CD8-positive, alpha-beta memory T cell (primary cell): ENCODE results near the gene DSCAML1. TPM values are rescaled to one million over a fixed set of nuclear protein-coding genes. Genes with fewer than 3 reads are reported as not detected.
"Not testable (repeated sequence)": the region's sequence is repeated elsewhere in the genome, so short reads cannot be mapped to it uniquely, and the experiment has no call there.

Experiments
- CTCF ChIA-PET: fragments of 350-600 bp; sonication (Branson Sonifier 250); formaldehyde crosslinking; loops from one replicate; lab custom pipeline; 2021; ENCODE audit warnings: antibody characterized with exemption; lab: Charles Lee
- POLR2A ChIA-PET: fragments of 350-600 bp; sonication (Branson Sonifier 250); formaldehyde crosslinking; loops from one replicate; lab custom pipeline; 2021; ENCODE audit warnings: antibody characterized with exemption; lab: Charles Lee
- DNase-seq, 5 donors: peaks; one replicate each; pipeline versions ENCODE4 v3.0.0 to v3.0.0-alpha.2; 2020 to 2022; ENCODE audit warnings: mixed read lengths in 1 of 5
- H3K27ac ChIP-seq: one replicate; pipeline ENCODE4 v1.7.0; 2013; ENCODE audit warnings: low read depth, mild to moderate bottlenecking, low read length, moderate library complexity
- H3K27me3 ChIP-seq: 2 replicates; pipeline ENCODE4 v1.7.0; 2013; ENCODE audit warnings: low read length, mild to moderate bottlenecking; ENCODE audit not compliant: insufficient read depth, poor library complexity, severe bottlenecking
- H3K36me3 ChIP-seq: 2 replicates; pipeline ENCODE4 v1.7.0; 2013; ENCODE audit warnings: mild to moderate bottlenecking, low read length, moderate library complexity; ENCODE audit not compliant: insufficient read depth
- H3K4me1 ChIP-seq: 2 replicates; pipeline ENCODE4 v1.7.0; 2013; ENCODE audit warnings: mild to moderate bottlenecking, low read length, moderate library complexity; ENCODE audit not compliant: insufficient read depth
- H3K4me3 ChIP-seq: 2 replicates; pipeline ENCODE4 v1.7.0; 2013; ENCODE audit warnings: mild to moderate bottlenecking, low read length
- H3K9me3 ChIP-seq: 2 replicates; pipeline ENCODE4 v1.7.0; 2013; ENCODE audit warnings: mild to moderate bottlenecking, low read length
- H3K27ac Mint-ChIP-seq, 8 donors: one replicate each; pipeline ENCODE4 v1.8.0; 2020 to 2021; ENCODE audit warnings: mixed read lengths in 8 of 8, mild to moderate bottlenecking in 6 of 8, inconsistent platforms in 3 of 8, moderate library complexity in 3 of 8
- H3K27me3 Mint-ChIP-seq, 2 donors: one replicate each; pipeline ENCODE4 v1.8.0; 2020 to 2021; ENCODE audit warnings: mixed read lengths in 2 of 2, mild to moderate bottlenecking in 1 of 2, moderate library complexity in 1 of 2
- H3K36me3 Mint-ChIP-seq, 3 donors: one replicate each; pipeline ENCODE4 v1.8.0; 2020 to 2021; ENCODE audit warnings: mixed read lengths in 3 of 3, inconsistent platforms in 1 of 3, mild to moderate bottlenecking in 1 of 3
- H3K4me1 Mint-ChIP-seq, 3 donors: one replicate each; pipeline ENCODE4 v1.8.0; 2020 to 2021; ENCODE audit warnings: mixed read lengths in 3 of 3, inconsistent platforms in 1 of 3, mild to moderate bottlenecking in 1 of 3
- H3K4me3 Mint-ChIP-seq, 7 donors: one replicate each; pipeline ENCODE4 v1.8.0; 2020 to 2021; ENCODE audit warnings: mixed read lengths in 7 of 7, mild to moderate bottlenecking in 6 of 7, moderate library complexity in 4 of 7, inconsistent platforms in 2 of 7
- H3K9me3 Mint-ChIP-seq, 5 donors: one replicate each; pipeline ENCODE4 v1.8.0; 2020 to 2022; ENCODE audit warnings: mixed read lengths in 5 of 5, mild to moderate bottlenecking in 3 of 5, moderate library complexity in 2 of 5, inconsistent platforms in 1 of 5
- polyA plus RNA-seq: library from polyadenylated mRNA; unstranded; fragments of 300-500 nt; fragmentation: Illumina TruSeq; gene quantifications from one replicate; pipeline ENCODE4 v1.2.3, GENCODE V29; 2021
- total RNA-seq, 2 experiments: library from RNA; stranded (reverse); gene quantifications; one replicate each; pipeline ENCODE4 v1.2.3, GENCODE V29; 2021

Gene DSCAML1
- total and polyA plus RNA-seq, 3 experiments from 2014 or later, result 0.48 to 0.91 TPM; not detected in 1

GRCh38 chr11:117410238-117410637 is 386.8 kb downstream of the DSCAML1 start:
- H3K27me3 ChIP-seq, result no peaks in the 10 kb centered on the region
- peaks cover 5% of the 10 kb centered on the region for H3K36me3 ChIP-seq
- Mint-ChIP-seq H3K4me1 (no peaks in the 10 kb centered on the region), H3K27me3 (no peaks in the 10 kb centered on the region), H3K9me3 (peaks cover 0 to 10% (median 7%) of the 10 kb centered on the region in 5 donors), H3K4me3 (no peak overlapping the region), H3K27ac (no peak overlapping the region), H3K36me3 (peaks cover 22 to 64% (median 30%) of the 10 kb centered on the region in 3 donors)
- no peaks in the 10 kb centered on the region for H3K9me3 ChIP-seq
- POLR2A ChIA-PET, result no interaction called here
- H3K4me1 ChIP-seq, result no peaks in the 10 kb centered on the region
- CTCF ChIA-PET, result interaction anchor here (1.7 to 6.6 kb wide), 2 partner anchors 16 kb away, joined by 4 to 29 read pairs; no protein-coding TSS in a partner anchor
- no peak overlapping the region for H3K27ac ChIP-seq
- DNase-seq, result no peak
- H3K4me3 ChIP-seq, result no peak overlapping the region

DNA sequence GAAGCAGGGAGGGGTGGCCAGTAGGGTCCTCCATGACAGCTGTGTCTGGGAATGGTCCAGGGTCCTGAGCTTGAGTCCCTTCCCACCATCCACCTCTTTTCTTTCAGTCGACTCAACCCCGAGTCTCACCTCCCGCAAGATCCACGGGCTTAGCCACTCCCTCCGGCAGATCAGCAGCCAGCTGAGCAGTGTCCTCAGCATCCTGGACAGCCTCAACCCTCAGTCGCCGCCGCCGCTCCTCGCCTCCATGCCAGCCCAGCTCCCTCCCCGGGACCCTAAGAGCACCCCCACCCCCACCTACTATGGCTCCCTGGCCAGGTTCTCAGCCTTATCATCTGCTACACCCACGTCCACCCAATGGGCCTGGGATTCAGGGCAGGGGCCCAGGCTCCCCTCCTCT is 387.5 kb downstream of the DSCAML1 start:
- Mint-ChIP-seq H3K36me3 (peaks cover 27 to 71% (median 32%) of the 10 kb centered on the region in 3 donors), H3K27ac (no peak overlapping the region), H3K27me3 (no peaks in the 10 kb centered on the region), H3K4me3 (no peak overlapping the region), H3K4me1 (no peaks in the 10 kb centered on the region), H3K9me3 (peaks cover 0 to 13% (median 7%) of the 10 kb centered on the region in 5 donors)
- Histone ChIP-seq H3K4me1 (no peaks in the 10 kb centered on the region), H3K9me3 (no peaks in the 10 kb centered on the region), H3K27me3 (no peaks in the 10 kb centered on the region), H3K27ac (no peak overlapping the region), H3K36me3 (peaks cover 5% of the 10 kb centered on the region), H3K4me3 (no peak overlapping the region)
- ChIA-PET POLR2A (no interaction called here), CTCF (interaction anchor here (1.7 kb wide), 1 partner anchor 17 kb away, joined by 4 read pairs; no protein-coding TSS in a partner anchor)
- DNase-seq, result no peak

GRCh38 chr11:117408356-117408755 is 388.7 kb downstream of the DSCAML1 start:
- Mint-ChIP-seq H3K27ac (no peak overlapping the region), H3K9me3 (peaks cover 0 to 13% (median 7%) of the 10 kb centered on the region in 5 donors), H3K27me3 (no peaks in the 10 kb centered on the region), H3K36me3 (peaks cover 38 to 83% (median 38%) of the 10 kb centered on the region in 3 donors), H3K4me3 (no peak overlapping the region), H3K4me1 (no peaks in the 10 kb centered on the region)
- H3K27ac ChIP-seq, result no peak overlapping the region
- no peaks in the 10 kb centered on the region for H3K4me1 ChIP-seq
- no peaks in the 10 kb centered on the region for H3K9me3 ChIP-seq
- no peak for DNase-seq
- ChIA-PET CTCF (interaction anchor here (1.7 kb wide), 1 partner anchor 18 kb away, joined by 4 read pairs; no protein-coding TSS in a partner anchor), POLR2A (no interaction called here)
- no peaks in the 10 kb centered on the region for H3K27me3 ChIP-seq
- H3K4me3 ChIP-seq, result no peak overlapping the region
- H3K36me3 ChIP-seq, result peaks cover 5% of the 10 kb centered on the region

GRCh38 chr11:117407016-117407415 is 390.0 kb downstream of the DSCAML1 start:
- H3K27ac ChIP-seq, result no peak overlapping the region
- no peaks in the 10 kb centered on the region for H3K4me1 ChIP-seq
- no peak overlapping the region for H3K4me3 Mint-ChIP-seq
- no peaks in the 10 kb centered on the region for H3K27me3 Mint-ChIP-seq
- peaks cover 5% of the 10 kb centered on the region for H3K36me3 ChIP-seq
- H3K4me1 Mint-ChIP-seq, result peaks cover 0 to 3% (median 0%) of the 10 kb centered on the region in 3 donors
- H3K27me3 ChIP-seq, result no peaks in the 10 kb centered on the region
- no peak overlapping the region for H3K27ac Mint-ChIP-seq
- POLR2A ChIA-PET, result no interaction called here
- CTCF ChIA-PET, result no interaction called here
- no peak for DNase-seq
- peaks cover 0 to 13% (median 7%) of the 10 kb centered on the region in 5 donors for H3K9me3 Mint-ChIP-seq
- H3K4me3 ChIP-seq, result no peak overlapping the region
- no peaks in the 10 kb centered on the region for H3K9me3 ChIP-seq
- H3K36me3 Mint-ChIP-seq, result peaks cover 41 to 84% (median 49%) of the 10 kb centered on the region in 3 donors

DNA sequence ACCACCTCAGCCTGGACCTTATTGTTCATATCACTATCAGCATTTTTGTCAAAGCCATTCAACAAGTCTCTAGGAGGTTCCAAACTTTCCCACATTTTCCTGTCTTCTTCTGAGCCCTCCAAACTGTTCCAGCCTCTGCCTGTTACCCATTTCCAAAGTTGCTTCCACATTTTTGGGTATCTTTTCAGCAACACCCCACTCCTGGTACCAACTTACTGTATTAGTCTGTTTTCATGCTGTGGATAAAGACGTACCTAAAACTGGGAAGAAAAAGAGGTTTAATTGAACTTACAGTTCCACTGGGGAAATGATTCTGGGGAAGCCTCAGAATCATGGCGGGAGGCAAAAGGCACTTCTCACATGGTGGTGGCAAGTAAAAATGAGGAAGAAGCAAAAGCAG is 391.1 kb downstream of the DSCAML1 start:
- H3K4me1 Mint-ChIP-seq, H3K27me3 Mint-ChIP-seq, H3K4me1 ChIP-seq, H3K36me3 ChIP-seq, H3K4me3 Mint-ChIP-seq, H3K4me3 ChIP-seq, DNase-seq, H3K9me3 ChIP-seq, H3K27me3 ChIP-seq, POLR2A ChIA-PET, H3K27ac ChIP-seq, H3K27ac Mint-ChIP-seq: not testable (repeated sequence)
- H3K9me3 Mint-ChIP-seq, result peaks cover 0 to 13% (median 7%) of the 10 kb centered on the region in 5 donors
- CTCF ChIA-PET, result interaction anchor here (1.4 kb wide), 1 partner anchor 20 kb away, joined by 4 read pairs; no protein-coding TSS in a partner anchor
- H3K36me3 Mint-ChIP-seq, result peaks cover 40 to 83% (median 60%) of the 10 kb centered on the region in 3 donors

- Mint-ChIP-seq H3K36me3 (peaks cover 36 to 89% (median 76%) of the 10 kb centered on the region in 3 donors), H3K27ac (peak overlapping the region in 2 of 8 donors; percentile 49 to 51), H3K4me1 (peaks cover 3 to 20% (median 7%) of the 10 kb centered on the region in 3 donors)
- H3K4me1 ChIP-seq, DNase-seq, CTCF ChIA-PET, H3K9me3 Mint-ChIP-seq, H3K27me3 ChIP-seq, POLR2A ChIA-PET, H3K4me3 Mint-ChIP-seq, H3K27ac ChIP-seq, H3K36me3 ChIP-seq, H3K27me3 Mint-ChIP-seq, H3K9me3 ChIP-seq, H3K4me3 ChIP-seq: not testable (repeated sequence)
Observed at GRCh38 chr11:117399100-117399840, 397.7 kb downstream of the DSCAML1 start.

- H3K36me3 ChIP-seq, H3K4me3 Mint-ChIP-seq, H3K27ac ChIP-seq, H3K27me3 Mint-ChIP-seq, H3K4me1 ChIP-seq, POLR2A ChIA-PET, H3K9me3 ChIP-seq, DNase-seq, H3K9me3 Mint-ChIP-seq, H3K27me3 ChIP-seq, H3K4me3 ChIP-seq, H3K27ac Mint-ChIP-seq: not testable (repeated sequence)
- Mint-ChIP-seq H3K36me3 (peaks cover 33 to 89% (median 71%) of the 10 kb centered on the region in 3 donors), H3K4me1 (peaks cover 3 to 20% (median 7%) of the 10 kb centered on the region in 3 donors)
- CTCF ChIA-PET, result interaction anchor here (1.0 kb wide), 1 partner anchor 28 kb away, joined by 4 read pairs; no protein-coding TSS in a partner anchor
Observed at GRCh38 chr11:117398618-117399017, 398.4 kb downstream of the DSCAML1 start.

DNA sequence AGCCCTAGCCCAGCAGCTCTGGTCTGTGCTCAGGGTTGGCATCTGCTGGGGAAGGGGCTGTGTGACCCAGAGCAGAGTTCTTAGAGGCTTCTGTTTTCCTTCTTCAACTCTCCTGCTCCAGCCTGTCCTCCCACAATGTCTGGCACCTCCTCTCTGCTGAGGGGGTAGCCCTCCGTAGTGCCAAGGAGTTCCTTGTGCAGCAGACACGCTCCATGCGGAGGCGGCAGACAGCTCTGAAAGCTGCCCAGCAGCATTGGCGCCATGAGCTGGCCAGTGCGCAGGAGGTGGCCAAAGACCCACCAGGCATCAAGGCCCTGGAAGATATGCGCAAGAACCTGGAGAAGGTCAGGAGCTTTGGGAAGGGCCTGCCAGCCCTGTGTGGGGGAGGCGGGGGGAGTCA is 400.0 kb downstream of the DSCAML1 start:
- Mint-ChIP-seq H3K27ac (peak overlapping the region in 1 of 8 donors; percentile 47), H3K4me1 (peaks cover 3 to 16% (median 7%) of the 10 kb centered on the region in 3 donors), H3K36me3 (peaks cover 20 to 92% (median 61%) of the 10 kb centered on the region in 3 donors), H3K27me3 (no peaks in the 10 kb centered on the region), H3K9me3 (peaks cover 0 to 8% (median 5%) of the 10 kb centered on the region in 5 donors), H3K4me3 (no peak overlapping the region)
- Histone ChIP-seq H3K27ac (no peak overlapping the region), H3K27me3 (no peaks in the 10 kb centered on the region), H3K36me3 (peaks cover 11% of the 10 kb centered on the region), H3K4me3 (no peak overlapping the region), H3K9me3 (no peaks in the 10 kb centered on the region), H3K4me1 (no peaks in the 10 kb centered on the region)
- POLR2A ChIA-PET, result no interaction called here
- DNase-seq, result no peak
- CTCF ChIA-PET, result interaction anchor here (1.0 kb wide), 1 partner anchor 29 kb away, joined by 4 read pairs; no protein-coding TSS in a partner anchor
